ENCODE measurements around the gene ACOT12.
"Not testable (repeated sequence)": the region's sequence is repeated elsewhere in the genome, so short reads cannot be mapped to it uniquely, and the experiment has no call there.

ACOT12 gene

DNA sequence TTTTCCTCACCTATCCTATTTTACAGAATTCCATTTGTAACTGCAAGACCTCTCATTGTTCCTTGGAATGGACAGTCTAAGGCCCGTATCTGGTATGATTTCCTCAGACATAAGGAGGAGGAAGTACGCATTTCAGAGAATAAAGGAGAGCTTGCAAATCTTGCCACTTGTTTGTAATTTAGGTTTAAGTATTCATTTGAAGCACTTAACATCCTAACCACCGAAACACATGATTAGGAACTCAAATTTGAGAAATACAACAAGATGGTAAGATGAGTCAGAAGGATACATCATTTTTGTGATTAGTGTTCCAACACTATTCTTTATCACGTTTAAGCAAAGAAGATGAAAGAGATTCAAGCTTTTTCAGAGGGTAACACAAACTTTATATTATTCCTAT, 96.4 kb downstream of the ACOT12 start:
- in situ Hi-C loops (cut with MboI; ENCODE audit: low sequenced_read_pairs) = no loop called here

DNA sequence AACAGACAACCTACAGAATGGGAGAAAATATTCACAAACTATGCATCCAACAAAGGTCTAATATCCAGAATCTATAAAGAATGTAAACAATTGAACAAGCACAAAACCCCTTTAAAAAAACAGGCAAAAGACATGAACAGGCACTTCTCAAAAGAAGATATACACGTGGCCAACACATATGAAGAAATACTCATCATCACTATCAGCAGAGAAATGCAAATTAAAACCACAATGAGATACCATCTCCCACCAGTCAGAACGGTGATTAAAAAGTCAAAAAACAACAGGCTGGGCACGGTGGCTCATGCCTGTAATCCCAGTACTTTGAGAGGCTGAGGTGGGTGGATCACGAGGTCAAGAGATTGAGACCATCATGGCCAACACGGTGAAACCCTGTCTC, 99.9 kb downstream of the ACOT12 start:
- in situ Hi-C loops (cut with MboI; ENCODE audit: low sequenced_read_pairs) = not testable (repeated sequence)

DNA sequence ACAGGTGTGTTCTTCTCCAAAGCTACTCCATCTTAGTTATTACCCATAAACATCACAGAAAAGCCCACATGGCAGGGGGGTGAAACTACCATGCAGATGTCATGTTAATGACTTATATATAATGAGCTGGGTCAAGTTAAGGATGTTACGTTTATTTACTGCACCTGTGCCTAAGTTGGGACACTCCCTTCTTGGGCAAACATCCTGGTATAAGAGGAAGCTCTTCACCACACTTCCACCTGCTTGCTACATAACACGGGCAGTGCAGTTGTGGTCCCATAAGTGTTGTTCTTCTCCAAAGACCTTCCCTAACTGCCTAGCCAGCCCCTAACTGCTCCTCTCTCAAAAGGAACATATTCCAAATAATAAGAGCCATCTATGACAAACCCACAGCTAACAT, 101.8 kb downstream of the ACOT12 start:
- in situ Hi-C loops (cut with MboI; ENCODE audit: low sequenced_read_pairs) = no loop called here

DNA sequence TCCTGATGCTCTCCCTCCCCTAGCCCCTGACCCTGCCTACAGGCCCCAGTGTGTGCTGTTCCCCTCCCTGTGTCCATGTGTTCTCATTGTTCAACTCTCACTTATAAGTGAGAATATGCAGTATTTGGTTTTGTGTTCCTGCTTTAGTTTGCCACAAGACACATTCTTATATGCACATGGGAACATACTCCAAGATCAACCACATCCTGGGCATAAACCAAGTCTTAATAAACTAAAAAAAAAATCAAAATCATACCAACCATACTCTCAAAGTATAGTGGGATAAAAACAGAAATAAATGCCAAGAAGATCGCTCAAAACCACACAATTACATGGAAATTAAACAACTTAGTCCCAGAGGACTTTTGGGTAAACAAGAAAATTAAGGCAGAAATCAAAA, 103.8 kb downstream of the ACOT12 start:
- in situ Hi-C loops (cut with MboI; ENCODE audit: low sequenced_read_pairs) = no loop called here

DNA sequence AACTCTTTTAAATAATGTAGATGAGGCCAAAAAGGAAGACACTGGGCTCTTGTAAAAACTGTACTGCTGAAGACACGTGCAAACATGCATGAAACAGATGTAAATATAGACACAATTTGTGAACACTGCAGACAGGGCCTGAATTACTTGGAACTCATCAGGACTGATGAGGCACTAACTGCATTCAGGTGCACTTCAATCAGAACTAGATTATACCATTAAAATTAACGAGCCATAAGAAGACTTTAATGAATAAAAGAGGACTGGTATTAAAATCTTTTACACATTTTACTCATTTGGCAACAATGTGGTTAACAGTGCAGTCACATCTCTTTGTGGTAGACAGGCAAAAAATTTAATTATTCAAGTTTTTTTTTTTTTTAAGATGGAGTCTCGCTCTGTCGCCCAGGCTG, 105.9 kb downstream of the ACOT12 start:
- in situ Hi-C loops (cut with MboI; ENCODE audit: low sequenced_read_pairs) = no loop called here

DNA sequence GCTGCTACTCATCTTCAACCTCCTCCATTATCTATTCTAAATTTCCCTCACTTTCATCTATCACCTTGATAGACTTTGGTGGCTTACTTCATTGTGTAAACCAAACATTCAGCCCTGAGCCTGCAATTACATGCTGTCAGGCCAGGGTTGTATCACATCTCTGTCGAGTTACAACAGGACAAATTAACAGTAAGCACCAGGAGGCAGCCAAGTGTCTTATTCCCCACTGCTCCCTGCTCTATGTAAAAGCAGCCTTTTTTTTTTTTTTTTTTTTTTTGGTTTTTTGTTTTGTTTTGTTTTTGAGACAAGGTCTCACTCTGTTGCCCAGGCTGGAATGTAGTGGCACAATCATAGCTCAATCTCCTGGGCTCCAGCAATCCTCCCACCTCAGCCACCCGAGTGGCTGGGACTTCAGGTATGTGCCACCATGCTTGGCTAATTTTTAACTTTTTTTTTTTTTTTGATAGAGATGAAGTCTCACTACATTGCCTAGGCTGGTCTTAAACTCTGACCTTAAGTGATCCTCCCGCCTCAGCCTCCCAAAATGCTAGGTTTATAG, 107.8 kb downstream of the ACOT12 start:
- in situ Hi-C loops (cut with MboI; ENCODE audit: low sequenced_read_pairs) = no loop called here

DNA sequence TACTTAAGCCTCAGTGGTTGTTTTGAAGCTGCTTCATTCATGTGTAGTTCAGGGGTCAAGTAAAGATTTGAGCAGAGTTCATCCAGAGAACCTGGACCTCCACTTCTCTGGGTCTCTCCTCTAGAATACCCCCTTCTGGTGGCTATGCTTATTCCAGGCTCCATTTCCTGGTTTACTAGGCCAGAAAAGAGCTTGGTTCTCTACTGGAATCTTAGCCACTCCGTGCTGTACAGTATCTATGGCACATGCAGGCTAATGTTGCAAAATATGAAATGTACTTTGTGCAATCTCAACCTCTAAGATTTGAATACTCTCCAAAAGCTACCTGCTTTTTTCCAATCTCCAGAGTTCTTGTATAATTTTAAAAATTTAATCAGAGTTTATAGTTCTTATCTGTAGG, 110.0 kb downstream of the ACOT12 start:
- in situ Hi-C loops (cut with MboI; ENCODE audit: low sequenced_read_pairs) = no loop called here
